ENCODE data around the gene KRTAP1-1. TPM values are rescaled to one million over a fixed set of nuclear protein-coding genes. Genes with fewer than 3 reads are reported as not detected.
A peak's percentile ranks its signal among the peaks of the same experiment; 100 is the strongest.

KRTAP1-1 gene
- total RNA-seq, 1 donor from 2014 or later: not detected

- no peak for TF ChIP-seq CTCF (IDR thresholded peaks at IDR 0.05; ENCODE audit: partially characterized antibody, unreplicated experiment)
- Mint-ChIP-seq H3K27me3 (ENCODE audit: unreplicated experiment) (no peaks in the 10 kb centered on the region), H3K27ac (ENCODE audit: unreplicated experiment) (no peak within 1 kb of the TSS), H3K9me3 (ENCODE audit: unreplicated experiment) (peaks cover 8% of the 10 kb centered on the region), H3K4me1 (ENCODE audit: low read depth, unreplicated experiment) (no peaks in the 10 kb centered on the region), H3K36me3 (ENCODE audit: unreplicated experiment) (no peaks in the 10 kb centered on the region), H3K4me3 (ENCODE audit: unreplicated experiment) (no peak within 1 kb of the TSS)
- DNase-seq: no peak
Measured at GRCh38 chr17:41029633-41030245, 11.5 kb downstream of the KRTAP1-1 start, which contains the start of gene KRTAP1-4. Gene KRTAP1-4 (minus strand): TSS chr17:41030195. CDS start chr17:41030078, 117 bp downstream.

GRCh38 chr17:41026715-41027471 lies 14.4 kb downstream of the KRTAP1-1 start, which contains the start of gene KRTAP1-5:
Gene KRTAP1-5 (minus strand): TSS chr17:41027208. CDS start chr17:41027155, 53 bp downstream.
- peak within 1 kb of the TSS; percentile 24 for H3K27ac Mint-ChIP-seq (ENCODE audit: unreplicated experiment)
- DNase-seq: peak; percentile 23
- H3K27me3 Mint-ChIP-seq (ENCODE audit: unreplicated experiment): no peaks in the 10 kb centered on the region

GRCh38 chr17:41024697-41025096 lies 16.6 kb downstream of the KRTAP1-1 start:
- no peak overlapping the region for H3K4me3 Mint-ChIP-seq (ENCODE audit: unreplicated experiment)
- no peaks in the 10 kb centered on the region for H3K4me1 Mint-ChIP-seq (ENCODE audit: low read depth, unreplicated experiment)
- no peaks in the 10 kb centered on the region for H3K27me3 Mint-ChIP-seq (ENCODE audit: unreplicated experiment)
- H3K27ac Mint-ChIP-seq (ENCODE audit: unreplicated experiment): no peak overlapping the region
- peaks cover 2% of the 10 kb centered on the region for H3K9me3 Mint-ChIP-seq (ENCODE audit: unreplicated experiment)
- TF ChIP-seq CTCF (IDR thresholded peaks at IDR 0.05; ENCODE audit: partially characterized antibody, unreplicated experiment): no peak
- no peaks in the 10 kb centered on the region for H3K36me3 Mint-ChIP-seq (ENCODE audit: unreplicated experiment)
- DNase-seq: no peak

More at GRCh38 chr17:41026715-41027471, 14.4 kb downstream of the KRTAP1-1 start, which contains the start of gene KRTAP1-5:
- TF ChIP-seq CTCF (IDR thresholded peaks at IDR 0.05; ENCODE audit: partially characterized antibody, unreplicated experiment): no peak
- Mint-ChIP-seq H3K9me3 (ENCODE audit: unreplicated experiment) (peaks cover 2% of the 10 kb centered on the region), H3K4me1 (ENCODE audit: low read depth, unreplicated experiment) (no peaks in the 10 kb centered on the region), H3K36me3 (ENCODE audit: unreplicated experiment) (no peaks in the 10 kb centered on the region), H3K4me3 (ENCODE audit: unreplicated experiment) (no peak within 1 kb of the TSS)

- H3K36me3 Mint-ChIP-seq (ENCODE audit: unreplicated experiment): no peaks in the 10 kb centered on the region
- TF ChIP-seq CTCF (IDR thresholded peaks at IDR 0.05; ENCODE audit: partially characterized antibody, unreplicated experiment): no peak
- peaks cover 2% of the 10 kb centered on the region for H3K9me3 Mint-ChIP-seq (ENCODE audit: unreplicated experiment)
- no peak overlapping the region for H3K4me3 Mint-ChIP-seq (ENCODE audit: unreplicated experiment)
- H3K27me3 Mint-ChIP-seq (ENCODE audit: unreplicated experiment): no peaks in the 10 kb centered on the region
- no peak for DNase-seq
- H3K27ac Mint-ChIP-seq (ENCODE audit: unreplicated experiment): no peak overlapping the region
- H3K4me1 Mint-ChIP-seq (ENCODE audit: low read depth, unreplicated experiment): no peaks in the 10 kb centered on the region
Measured at GRCh38 chr17:41020336-41020735, 20.9 kb downstream of the KRTAP1-1 start.

- Mint-ChIP-seq H3K4me3 (ENCODE audit: unreplicated experiment) (no peak overlapping the region), H3K36me3 (ENCODE audit: unreplicated experiment) (no peaks in the 10 kb centered on the region), H3K27me3 (ENCODE audit: unreplicated experiment) (no peaks in the 10 kb centered on the region), H3K9me3 (ENCODE audit: unreplicated experiment) (no peaks in the 10 kb centered on the region), H3K27ac (ENCODE audit: unreplicated experiment) (no peak overlapping the region), H3K4me1 (ENCODE audit: low read depth, unreplicated experiment) (no peaks in the 10 kb centered on the region)
- no peak for TF ChIP-seq CTCF (IDR thresholded peaks at IDR 0.05; ENCODE audit: partially characterized antibody, unreplicated experiment)
- no peak for DNase-seq
Measured at GRCh38 chr17:41019415-41019814, 21.8 kb downstream of the KRTAP1-1 start.
